HCT116 (cell line): ENCODE results near the gene PNO1. TPM values are rescaled to one million over a fixed set of nuclear protein-coding genes. Genes with fewer than 3 reads are reported as not detected.

Source experiments
- ATAC-seq: fragments of 200-7000 bp; cut with Tn5 transposase; 2 replicates; pipeline ENCODE4 v1.9.1; 2020; ENCODE audit warnings: mild to moderate bottlenecking, moderate library complexity
- BruUV-seq: library from RNA; stranded (reverse); fragments of 400-500 nt; replicated peaks from 2 replicates; lab custom pipeline; 2021; lab: Mats Ljungman, UMichigan
- CTCF ChIA-PET: fragments of 300-600 bp; sonication (Branson Sonifier 250); formaldehyde crosslinking; loops from one replicate; lab custom pipeline; 2021; ENCODE audit warnings: antibody characterized with exemption; lab: Charles Lee
- POLR2A ChIA-PET: fragments of 300-600, 350-600 bp; sonication (Branson Sonifier 250); formaldehyde crosslinking; loops from one replicate; lab custom pipeline; 2021; ENCODE audit warnings: antibody characterized with exemption; lab: Charles Lee
- RAD21 ChIA-PET, 2 experiments: fragments of 300-600 bp; sonication (Branson Sonifier 250); formaldehyde crosslinking; loops; one replicate each; lab custom pipeline; 2023; ENCODE audit warnings: low total read pairs in 2 of 2; ENCODE audit not compliant: uncharacterized antibody in 2 of 2, unreplicated experiment in 2 of 2, low non-redundant PET in 1 of 2; lab: Charles Lee
- DNase-seq: peaks from one replicate; pipeline ENCODE4 v3.0.0-alpha.2; 2010; ENCODE audit warnings: low read depth, low spot score
- H2AFZ ChIP-seq: fragments of 200-600 bp; shearing (Covaris generic), sonication (generic); 2 replicates; pipeline ENCODE4 v1.6.1; 2017; ENCODE audit warnings: low read depth, mixed run types, mixed read lengths, antibody characterized with exemption, low read length; ENCODE audit not compliant: poor library complexity, severe bottlenecking
- H3K27ac ChIP-seq: 2 replicates; pipeline ENCODE4 v1.5.1; 2012; ENCODE audit warnings: low read depth, low read length
- H3K27me3 ChIP-seq: fragments of 200-600 bp; sonication (generic); 2 replicates; pipeline ENCODE4 v1.6.1; 2016; ENCODE audit warnings: mixed run types, low read length, mixed read lengths; ENCODE audit not compliant: insufficient read depth
- H3K36me3 ChIP-seq, 2 experiments: fragments of 200-500 bp in 1 of 2; fragments of 200-600 bp in 1 of 2; sonication (Bioruptor generic) in 1 of 2; sonication (generic) in 1 of 2; 2 replicates each; pipeline versions ENCODE4 v1.5.1 to v1.6.1; 2014 to 2016; ENCODE audit warnings: low read length in 2 of 2, inconsistent platforms in 1 of 2, mixed read lengths in 1 of 2, mixed run types in 1 of 2; ENCODE audit not compliant: insufficient read depth in 2 of 2, control insufficient read depth in 1 of 2
- H3K4me1 ChIP-seq, 2 experiments: fragments of 200-600 bp in 1 of 2; sonication (generic) in 1 of 2; 2 replicates each; pipeline versions ENCODE4 v1.5.1 to v1.6.1; 2012 to 2017; ENCODE audit warnings: low read length in 2 of 2, inconsistent platforms in 1 of 2, mild to moderate bottlenecking in 1 of 2, mixed read lengths in 1 of 2, mixed run types in 1 of 2, moderate library complexity in 1 of 2; ENCODE audit not compliant: insufficient read depth in 2 of 2, control insufficient read depth in 1 of 2
- H3K4me2 ChIP-seq: fragments of 200-600 bp; sonication (generic); 2 replicates; pipeline ENCODE4 v1.6.1; 2017; ENCODE audit warnings: mixed run types, low read length, mixed read lengths
- H3K4me3 ChIP-seq, 2 experiments: fragments of 200-600 bp in 1 of 2; sonication (generic) in 1 of 2; replicated peaks in 1 of 2; 2 replicates each; pipeline ENCODE4 v1.5.1; 2011 to 2016; ENCODE audit warnings: low read length in 2 of 2, control low read depth in 1 of 2, low read depth in 1 of 2, mild to moderate bottlenecking in 1 of 2, mixed read lengths in 1 of 2, mixed run types in 1 of 2
- H3K79me2 ChIP-seq: fragments of 200-600 bp; sonication (generic); 2 replicates; pipeline ENCODE4 v1.6.1; 2017; ENCODE audit warnings: mild to moderate bottlenecking, mixed run types, low read length, moderate library complexity, mixed read lengths; ENCODE audit not compliant: insufficient read depth
- H3K9ac ChIP-seq: fragments of 200-600 bp; sonication (generic); 2 replicates; pipeline ENCODE4 v1.6.1; 2016; ENCODE audit warnings: low read length, mixed read lengths
- H3K9me2 ChIP-seq: fragments of 200-600 bp; sonication (generic), shearing (Covaris generic); 2 replicates; pipeline ENCODE4 v1.6.1; 2017; ENCODE audit warnings: mixed run types, mild to moderate bottlenecking, moderate library complexity; ENCODE audit not compliant: insufficient read depth
- H3K9me3 ChIP-seq, 2 experiments: fragments of 200-500 bp in 1 of 2; fragments of 200-600 bp in 1 of 2; sonication (Bioruptor generic) in 1 of 2; sonication (generic) in 1 of 2; 2 replicates each; pipeline ENCODE4 v1.6.1; 2014 to 2017; ENCODE audit warnings: low read length in 2 of 2, mixed read lengths in 2 of 2, inconsistent platforms in 1 of 2, low read depth in 1 of 2, mild to moderate bottlenecking in 1 of 2, mixed run types in 1 of 2, moderate library complexity in 1 of 2; ENCODE audit not compliant: control insufficient read depth in 1 of 2, insufficient read depth in 1 of 2
- H4K20me1 ChIP-seq: fragments of 200-600 bp; sonication (generic), shearing (Covaris generic); 2 replicates; pipeline ENCODE4 v1.6.1; 2017; ENCODE audit warnings: mixed run types, mild to moderate bottlenecking, moderate library complexity; ENCODE audit not compliant: insufficient read depth
- ATF3 ChIP-seq: IDR thresholded peaks from 2 replicates; pipeline ENCODE4 v1.6.1; 2012
- EZH2 ChIP-seq: fragments of 200-600 bp; sonication (generic); IDR thresholded peaks from 2 replicates; pipeline ENCODE4 v1.6.1; 2017; ENCODE audit warnings: antibody characterized with exemption, mixed run types
- EZH2phosphoT487 ChIP-seq: fragments of 200-600 bp; IDR thresholded peaks from 2 replicates; pipeline ENCODE4 v1.6.1; 2018; ENCODE audit warnings: antibody characterized with exemption, borderline replicate concordance
- JUND ChIP-seq: IDR thresholded peaks from 2 replicates; pipeline ENCODE4 v1.6.1; 2012
- POLR2AphosphoS5 ChIP-seq: IDR thresholded peaks from 2 replicates; pipeline ENCODE4 v1.6.1; 2011; ENCODE audit warnings: mild to moderate bottlenecking, low read depth, low read length, moderate library complexity
- RAD21 ChIP-seq: IDR thresholded peaks from 2 replicates; pipeline ENCODE4 v1.6.1; 2012; ENCODE audit warnings: low read depth, mild to moderate bottlenecking
- SIN3A ChIP-seq: IDR thresholded peaks from 2 replicates; pipeline ENCODE4 v1.6.1; 2012; ENCODE audit warnings: low read depth
- SRF ChIP-seq: IDR thresholded peaks from 2 replicates; pipeline ENCODE4 v1.6.1; 2012; ENCODE audit warnings: low read depth
- TCF7L2 ChIP-seq: IDR thresholded peaks from 2 replicates; pipeline ENCODE4 v1.7.0; 2011; ENCODE audit warnings: borderline replicate concordance, inconsistent platforms; ENCODE audit not compliant: insufficient read depth, insufficient read length; ENCODE audit errors: extremely low read depth
- YY1 ChIP-seq: IDR thresholded peaks from 2 replicates; pipeline ENCODE4 v1.6.1; 2011; ENCODE audit warnings: low read length, low read depth, moderate library complexity, mild to moderate bottlenecking; ENCODE audit not compliant: insufficient replicate concordance; ENCODE audit errors: extremely low read depth
- ZFX ChIP-seq: fragments of 450-650 bp; IDR thresholded peaks from 2 replicates; pipeline ENCODE4 v1.6.1; 2017
- ZNF274 ChIP-seq: fragments of 200-500 bp; sonication (Bioruptor generic); IDR thresholded peaks from 2 replicates; pipeline ENCODE4 v1.6.1; 2014; ENCODE audit warnings: mild to moderate bottlenecking, low read depth, low read length, inconsistent platforms
- intact Hi-C: fragments of 100-400 bp; cut with micrococcal nuclease; formaldehyde crosslinking; loops from 2 replicates; pipeline ENCODE4 v1.10.0; 2022
- total RNA-seq: library from RNA; stranded (reverse); gene quantifications from one replicate; pipeline ENCODE4 v1.2.1, GENCODE V29; 2021; ENCODE audit not compliant: unreplicated experiment
- TF ChIP-seq, protein P1 (sequence below), 3 experiments: fragments of 200-600 bp in 1 of 3; sonication (generic) in 1 of 3; IDR thresholded peaks in 2 of 3; conservative IDR thresholded peaks in 1 of 3; 2 replicates each; pipeline ENCODE4 v1.5.1; 2012 to 2017; ENCODE audit warnings: low read depth in 2 of 3, low read length in 2 of 3, antibody characterized with exemption in 1 of 3, borderline replicate concordance in 1 of 3, control low read depth in 1 of 3, mild to moderate bottlenecking in 1 of 3, mixed read lengths in 1 of 3, mixed run types in 1 of 3, moderate library complexity in 1 of 3; ENCODE audit not compliant: insufficient read depth in 1 of 3
- TF ChIP-seq, protein P2 (sequence below): IDR thresholded peaks from 2 replicates; pipeline ENCODE4 v1.6.1; 2012

The PNO1 gene
- total RNA-seq, 1 experiment from 2014 or later, result 23.3 TPM

DNA sequence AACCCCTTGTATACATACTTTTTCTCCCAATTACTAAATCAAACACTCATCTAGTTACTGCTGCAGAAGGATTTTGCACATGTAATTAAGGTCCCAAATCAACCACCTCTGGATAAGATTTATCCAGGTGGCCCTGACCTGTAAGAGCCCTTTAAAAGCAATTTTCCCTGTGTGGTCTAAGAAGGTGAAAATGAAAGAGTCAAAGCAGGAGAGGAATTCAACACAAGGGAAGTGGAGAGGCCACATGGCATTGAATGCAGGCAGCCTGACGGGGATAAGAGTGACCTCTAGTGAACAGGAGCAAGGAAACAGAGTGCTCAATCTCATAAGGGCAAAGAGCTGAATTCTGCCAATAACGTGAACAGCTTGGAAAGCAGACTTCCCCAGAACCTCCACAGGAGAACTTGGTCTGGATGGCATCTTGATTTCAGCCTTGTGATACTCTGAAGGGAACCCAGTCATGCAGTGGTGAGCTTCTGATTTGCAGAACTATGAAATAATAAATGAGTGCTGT lies 67.5 kb downstream of the PNO1 start:
- Histone ChIP-seq H2AFZ (no peak overlapping the region), H3K27me3 (no peaks in the 10 kb centered on the region), H3K36me3 (no peaks in the 10 kb centered on the region), H4K20me1 (peaks cover 45% of the 10 kb centered on the region; the same call in 1 of the 2 replicates), H3K4me3 (no peak overlapping the region), H3K4me1 (peaks cover 0 to 11% of the 10 kb centered on the region in 2 experiments; a peak in 1 of 4 replicates), H3K4me2 (peak overlapping the region; percentile 5; the same call in 1 of the 2 replicates), H3K9me2 (no peaks in the 10 kb centered on the region), H3K79me2 (peaks cover 100% of the 10 kb centered on the region), H3K9ac (no peak overlapping the region), H3K9me3 (no peaks in the 10 kb centered on the region)
- peak; percentile 90 for ATAC-seq
- POLR2A ChIA-PET, result no interaction called here
- TF ChIP-seq, protein P1, sequence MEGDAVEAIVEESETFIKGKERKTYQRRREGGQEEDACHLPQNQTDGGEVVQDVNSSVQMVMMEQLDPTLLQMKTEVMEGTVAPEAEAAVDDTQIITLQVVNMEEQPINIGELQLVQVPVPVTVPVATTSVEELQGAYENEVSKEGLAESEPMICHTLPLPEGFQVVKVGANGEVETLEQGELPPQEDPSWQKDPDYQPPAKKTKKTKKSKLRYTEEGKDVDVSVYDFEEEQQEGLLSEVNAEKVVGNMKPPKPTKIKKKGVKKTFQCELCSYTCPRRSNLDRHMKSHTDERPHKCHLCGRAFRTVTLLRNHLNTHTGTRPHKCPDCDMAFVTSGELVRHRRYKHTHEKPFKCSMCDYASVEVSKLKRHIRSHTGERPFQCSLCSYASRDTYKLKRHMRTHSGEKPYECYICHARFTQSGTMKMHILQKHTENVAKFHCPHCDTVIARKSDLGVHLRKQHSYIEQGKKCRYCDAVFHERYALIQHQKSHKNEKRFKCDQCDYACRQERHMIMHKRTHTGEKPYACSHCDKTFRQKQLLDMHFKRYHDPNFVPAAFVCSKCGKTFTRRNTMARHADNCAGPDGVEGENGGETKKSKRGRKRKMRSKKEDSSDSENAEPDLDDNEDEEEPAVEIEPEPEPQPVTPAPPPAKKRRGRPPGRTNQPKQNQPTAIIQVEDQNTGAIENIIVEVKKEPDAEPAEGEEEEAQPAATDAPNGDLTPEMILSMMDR (IDR thresholded peaks at IDR 0.05 in 2 of 3, conservative IDR thresholded peaks at IDR 0.05 in 1 of 3; ENCODE audit: borderline replicate concordance in 1 of 3, insufficient read depth in 1 of 3, low read depth in 2 of 3, low read length in 2 of 3), result peak in 1 of 3 experiments; percentile 27; a peak in 1 of 6 replicates
- TF ChIP-seq ATF3 (no peak), SIN3A (no peak), ZFX (no peak), POLR2AphosphoS5 (no peak), YY1 (no peak), EZH2phosphoT487 (no peak), RAD21 (peak; percentile 30; the same call in 1 of the 2 replicates), EZH2 (no peak), SRF (no peak), JUND (no peak), TCF7L2 (no peak), ZNF274 (no peak)
- TF ChIP-seq, protein P2, sequence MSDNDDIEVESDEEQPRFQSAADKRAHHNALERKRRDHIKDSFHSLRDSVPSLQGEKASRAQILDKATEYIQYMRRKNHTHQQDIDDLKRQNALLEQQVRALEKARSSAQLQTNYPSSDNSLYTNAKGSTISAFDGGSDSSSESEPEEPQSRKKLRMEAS, result peak; percentile 55
- TF ChIP-seq, all 23 proteins: peak for 3
- intact Hi-C loops, result no loop called here
- RAD21 ChIA-PET, result no interaction called here
- DNase-seq, result peak; percentile 19
- H3K27ac ChIP-seq, result no peak overlapping the region
- CTCF ChIA-PET, result interaction anchor here (1.0 kb wide), 1 partner anchor 18 kb away, joined by 3 read pairs; no protein-coding TSS in a partner anchor
- BruUV-seq, result no TSS peak

Other genes starting within 250 kb of the PNO1 start
- 21.1 TPM for gene C1D, start 94.9 kb upstream of the PNO1 start, total RNA-seq
- gene PPP3R1, start 94.6 kb downstream of the PNO1 start, total RNA-seq, result 69.9 TPM
- gene CNRIP1, start 162.1 kb downstream of the PNO1 start, total RNA-seq, result not detected
- gene PLEK, start 207.4 kb downstream of the PNO1 start, total RNA-seq, result 0.22 TPM